Retina (tissue), 1 donor: Measurements from ENCODE around the gene HIVEP3.
"Not testable (repeated sequence)": the region's sequence is repeated elsewhere in the genome, so short reads cannot be mapped to it uniquely, and the experiment has no call there.

ENCODE experiments used
- DNase-seq: peaks from one replicate; pipeline ENCODE4 v3.0.0-alpha.2; 2016

Gene HIVEP3

DNA sequence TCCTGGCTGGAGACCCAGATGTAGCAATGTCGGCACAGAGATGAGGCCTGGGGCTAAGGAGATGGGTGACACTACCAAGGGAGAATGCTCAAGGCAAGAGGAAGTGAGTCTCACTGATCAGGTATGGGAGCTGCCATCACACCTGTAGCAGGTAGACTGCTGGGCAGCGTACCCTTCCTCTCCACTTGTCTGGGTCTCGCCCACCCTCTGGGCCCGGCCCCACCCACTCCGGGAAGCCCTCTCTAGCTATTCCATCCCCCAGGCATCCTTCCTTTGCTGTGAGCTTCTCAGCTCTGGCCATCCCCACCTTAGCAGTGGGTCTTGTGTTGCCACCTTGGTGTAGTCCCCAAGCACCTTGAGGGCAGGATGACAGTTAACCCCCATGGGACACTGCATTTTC, 346.5 kb downstream of the HIVEP3 start:
- no peak for DNase-seq

GRCh38 chr1:41571041-41571440, 347.7 kb downstream of the HIVEP3 start:
- no peak for DNase-seq

GRCh38 chr1:41568204-41568603, 350.5 kb downstream of the HIVEP3 start:
- no peak for DNase-seq

GRCh38 chr1:41566969-41567368, 351.8 kb downstream of the HIVEP3 start:
- no peak for DNase-seq

- DNase-seq: no peak
Observed at GRCh38 chr1:41566274-41566885, 352.3 kb downstream of the HIVEP3 start.

GRCh38 chr1:41564741-41565475, 353.8 kb downstream of the HIVEP3 start:
- DNase-seq: no peak

DNA sequence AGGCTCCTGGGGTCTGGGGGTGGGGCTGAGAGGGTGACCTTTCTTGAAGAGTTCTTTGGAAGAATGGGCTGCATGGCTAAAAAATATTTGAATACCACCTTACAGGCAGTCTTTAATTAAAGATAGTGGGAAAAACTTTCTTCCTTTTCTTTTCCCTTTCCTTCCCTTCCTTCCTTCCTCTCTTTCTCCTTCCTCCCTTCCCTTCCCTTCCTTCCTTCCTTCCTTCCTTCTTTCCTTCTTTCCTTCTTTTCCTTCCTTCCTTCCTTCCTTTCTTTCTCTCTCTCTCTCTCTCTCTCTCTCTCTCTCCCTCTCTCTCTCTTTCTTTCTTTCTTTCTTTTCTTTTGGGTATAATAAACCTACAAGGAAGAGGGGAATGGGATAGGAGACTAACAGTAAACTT, 356.4 kb downstream of the HIVEP3 start:
- no peak for DNase-seq

GRCh38 chr1:41560931-41561330, 357.8 kb downstream of the HIVEP3 start:
- no peak for DNase-seq

DNA sequence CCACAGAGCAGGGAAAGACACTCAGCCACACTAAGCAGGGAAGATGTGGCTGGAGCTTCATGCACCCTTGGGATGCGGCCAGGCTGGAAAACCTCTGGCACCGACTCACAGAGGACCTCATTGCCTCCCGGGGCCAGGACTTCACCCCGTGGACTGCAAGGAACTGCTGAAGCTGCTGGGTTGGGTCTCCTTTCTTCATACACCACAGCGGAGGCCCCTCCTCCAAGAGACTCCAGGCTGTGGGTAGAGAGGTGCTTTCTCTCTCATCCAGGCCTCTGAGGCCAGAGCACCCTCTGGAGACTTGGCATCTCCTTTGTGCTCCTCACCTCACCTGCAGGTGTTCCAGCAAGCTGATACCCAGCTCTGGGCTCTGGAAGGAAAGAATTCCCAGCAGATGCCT, 358.2 kb downstream of the HIVEP3 start:
- DNase-seq: no peak

GRCh38 chr1:41559331-41559730, 359.4 kb downstream of the HIVEP3 start:
- no peak for DNase-seq

DNA sequence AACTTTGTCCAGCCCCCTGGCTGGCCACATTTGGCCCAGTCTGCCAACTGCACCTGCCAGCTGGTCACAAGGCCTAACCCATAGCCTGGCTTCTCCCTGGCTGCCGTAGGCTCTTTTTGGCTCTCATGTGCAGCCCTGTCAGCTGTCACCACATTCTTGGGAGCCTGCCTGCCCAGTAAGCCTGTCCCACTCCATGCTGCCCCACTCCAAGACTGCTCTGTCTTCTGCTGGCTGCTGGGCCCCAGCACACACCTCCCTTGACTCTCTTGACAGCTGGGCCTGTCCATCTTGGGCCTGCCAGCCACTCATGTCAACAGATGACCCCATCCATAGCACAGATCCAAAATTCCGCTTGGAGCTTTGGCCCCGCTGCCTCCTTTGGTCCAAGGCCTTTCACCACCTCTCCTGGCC, 360.0 kb downstream of the HIVEP3 start:
- no peak for DNase-seq

- DNase-seq: no peak
Observed at GRCh38 chr1:41557751-41558455, 360.8 kb downstream of the HIVEP3 start.

DNA sequence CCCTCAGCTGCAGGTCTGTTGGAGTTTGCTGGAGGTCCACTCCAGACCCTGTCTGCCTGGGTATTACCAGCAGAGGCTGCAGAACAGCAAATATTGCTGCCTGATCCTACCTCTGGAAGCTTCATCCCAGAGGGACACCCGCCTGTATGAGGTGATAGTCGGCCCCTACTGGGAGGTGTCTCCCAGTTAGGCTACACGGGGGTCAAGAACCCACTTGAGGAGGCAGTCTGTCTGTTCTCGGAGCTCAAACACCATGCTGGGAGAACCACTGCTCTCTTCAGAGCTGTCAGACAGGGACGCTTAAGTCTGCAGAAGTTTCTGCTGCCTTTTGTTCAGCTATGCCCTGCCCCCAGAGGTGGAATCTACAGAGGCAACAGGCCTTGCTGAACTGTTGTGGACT, 364.0 kb downstream of the HIVEP3 start:
- DNase-seq: not testable (repeated sequence)

DNA sequence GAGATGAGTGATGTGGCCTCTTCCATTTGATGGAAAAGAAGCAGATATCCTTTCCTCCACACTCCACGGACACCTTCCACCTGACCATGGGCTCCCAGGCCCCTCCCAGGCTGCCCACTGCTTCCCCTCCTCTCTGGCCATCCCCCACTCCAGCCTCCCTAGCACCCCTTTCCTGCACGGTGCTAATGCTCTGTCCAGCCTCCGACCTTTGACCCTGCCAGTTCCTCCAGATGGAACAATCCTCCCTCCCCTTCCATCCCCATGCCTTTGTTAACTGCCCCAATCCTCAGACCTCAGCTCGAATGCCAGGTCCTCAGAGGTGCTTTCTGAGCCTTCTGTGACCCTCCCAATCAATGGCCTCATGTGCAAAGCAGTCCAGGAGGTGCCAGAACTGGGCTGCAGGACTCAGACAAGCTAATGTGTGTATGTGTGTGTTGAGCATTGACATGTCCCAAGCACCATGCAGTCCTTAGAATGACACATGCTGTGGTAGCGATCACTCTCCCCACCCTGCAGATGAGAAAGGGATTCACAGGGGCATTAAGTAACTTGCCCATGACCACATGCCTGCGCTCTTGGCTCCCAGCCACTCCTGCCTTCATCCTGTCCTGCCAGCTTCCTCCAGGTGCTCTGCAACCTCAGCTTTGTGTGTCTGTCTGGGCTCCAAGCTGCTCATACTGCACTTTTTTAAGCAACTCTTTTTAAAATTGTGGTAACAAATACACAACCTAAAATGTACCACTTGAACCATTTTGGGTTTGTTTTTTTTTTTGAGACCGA, 370.8 kb downstream of the HIVEP3 start:
- DNase-seq: no peak

DNA sequence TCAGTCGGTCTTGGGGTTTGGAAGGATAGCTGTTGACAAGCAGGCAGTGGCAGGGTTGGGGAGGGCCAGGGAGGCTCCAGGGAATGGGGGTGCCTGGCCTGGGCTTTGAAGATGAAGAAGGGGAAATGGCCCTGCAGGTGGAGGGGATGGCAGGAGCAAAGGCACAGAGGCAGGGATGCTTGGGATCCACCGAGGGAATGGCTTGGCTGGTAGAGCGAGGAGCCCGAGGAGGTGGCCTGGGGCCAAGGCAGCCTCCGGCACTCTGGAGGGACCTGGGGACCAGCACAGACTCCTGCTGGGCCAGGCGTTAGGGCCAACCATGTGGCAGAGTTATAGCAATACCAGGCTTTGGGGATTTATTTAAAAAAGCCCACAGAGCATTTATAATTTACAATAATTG, 371.4 kb downstream of the HIVEP3 start:
- DNase-seq: no peak

GRCh38 chr1:41546833-41547135, 371.9 kb downstream of the HIVEP3 start:
- no peak for DNase-seq

DNA sequence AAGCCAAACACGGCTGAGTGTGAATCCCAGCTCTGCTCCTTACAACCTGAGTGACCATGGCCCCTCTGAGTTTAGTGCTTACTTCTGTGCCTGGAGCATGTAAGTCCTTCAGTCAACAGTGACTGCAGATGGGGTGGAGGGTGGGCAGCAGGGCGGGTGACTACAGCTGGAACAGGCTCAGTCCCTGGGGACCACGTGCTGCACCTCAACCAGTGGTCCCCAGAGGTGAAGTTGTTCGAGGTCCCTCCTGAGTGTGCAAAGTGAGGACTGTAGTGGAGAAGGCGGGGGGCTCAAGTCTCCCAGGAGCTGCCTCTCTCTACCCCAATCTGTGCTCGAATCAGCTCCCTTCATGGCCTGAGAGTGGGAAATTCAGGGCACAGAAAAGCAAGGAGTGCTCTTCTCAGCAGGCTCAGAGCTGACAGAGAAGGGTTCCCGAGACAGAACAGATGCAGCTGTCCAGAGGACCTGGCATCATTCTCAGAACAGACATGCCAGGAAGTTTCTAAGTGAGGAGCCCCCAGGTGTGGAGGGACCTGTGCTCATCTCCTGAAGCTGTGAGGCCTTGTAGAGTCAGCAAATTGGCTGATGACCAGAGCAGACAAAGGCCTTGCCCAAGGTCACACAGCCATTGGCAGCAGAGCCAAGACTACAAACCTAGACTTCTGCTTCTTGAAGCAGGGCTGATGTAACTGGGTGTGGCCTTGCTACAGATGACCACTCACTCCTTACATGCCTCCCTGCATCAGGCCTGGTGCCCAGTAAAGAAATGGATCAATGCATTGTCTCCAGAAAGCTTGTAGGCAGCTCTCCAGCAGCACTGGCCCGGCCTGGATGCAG, 372.5 kb downstream of the HIVEP3 start:
- DNase-seq: no peak

DNA sequence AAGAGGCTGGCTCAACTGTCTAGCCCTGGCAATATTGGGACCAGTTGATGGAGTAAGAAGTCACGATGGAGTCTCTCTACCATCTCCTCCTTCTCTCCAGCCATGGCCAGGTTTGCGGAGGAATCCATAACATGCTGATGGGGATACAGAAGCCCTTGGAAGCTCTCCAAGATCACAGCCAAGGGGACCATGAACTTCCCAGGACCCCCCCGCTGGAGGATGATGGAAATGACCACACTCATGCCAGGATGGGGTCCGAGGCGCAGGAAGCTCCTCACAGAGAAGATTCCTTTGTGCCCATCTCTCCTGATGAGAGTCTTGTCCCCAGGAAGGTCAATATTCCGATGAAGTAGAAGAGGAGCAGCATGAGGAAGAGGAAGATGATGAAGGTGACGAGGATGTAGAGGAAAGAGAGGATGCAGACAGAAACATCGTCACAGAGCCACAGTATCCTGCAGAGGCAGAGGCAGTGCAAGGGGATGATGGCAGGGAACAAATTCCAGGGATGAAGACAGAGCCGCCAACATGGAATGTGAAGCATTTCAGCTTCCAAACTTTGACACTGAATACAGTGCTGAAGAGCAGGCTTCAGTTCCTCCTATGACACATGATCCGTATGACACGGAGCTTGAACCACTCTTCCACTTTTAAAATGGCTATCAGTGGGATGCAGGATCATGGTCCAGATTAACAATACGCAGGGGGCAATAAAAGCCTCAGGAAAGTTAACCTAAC, 376.4 kb downstream of the HIVEP3 start:
- DNase-seq: no peak

- DNase-seq: no peak
Observed at GRCh38 chr1:41541592-41541952, 377.1 kb downstream of the HIVEP3 start.

DNA sequence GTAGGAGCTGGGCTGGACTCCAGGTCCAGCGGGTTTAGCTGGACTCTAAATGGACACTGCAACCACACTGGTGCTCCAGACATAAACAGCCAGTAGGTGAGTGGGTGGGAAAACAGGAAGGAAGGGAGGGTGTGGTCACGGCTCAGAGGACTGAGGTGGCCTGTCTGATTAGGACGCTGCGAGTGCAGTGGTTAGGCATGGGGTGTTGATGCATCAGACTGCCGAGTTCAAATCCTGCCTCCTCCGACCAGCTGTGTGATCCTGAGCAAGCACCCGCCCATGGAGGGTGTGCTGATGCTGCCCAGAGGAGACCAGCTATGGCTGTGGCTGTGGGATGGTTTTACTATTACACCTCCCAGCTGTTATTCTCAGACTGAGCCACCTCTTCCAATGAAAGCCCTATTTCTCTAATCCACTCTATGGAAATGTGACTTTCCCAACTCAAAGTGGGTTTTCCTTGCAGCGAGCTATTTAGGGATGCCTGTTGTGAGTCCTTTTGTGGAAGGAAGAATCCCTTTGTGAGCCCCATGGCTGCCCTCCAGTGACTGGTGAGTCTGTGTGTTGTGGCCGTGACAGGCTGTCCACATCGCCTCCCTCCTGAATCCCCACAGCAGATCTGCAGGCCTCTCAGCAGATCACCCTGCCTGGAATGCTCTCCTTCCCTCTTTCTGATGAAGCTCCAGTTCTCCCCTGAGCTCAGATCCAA, 377.7 kb downstream of the HIVEP3 start:
- no peak for DNase-seq

DNA sequence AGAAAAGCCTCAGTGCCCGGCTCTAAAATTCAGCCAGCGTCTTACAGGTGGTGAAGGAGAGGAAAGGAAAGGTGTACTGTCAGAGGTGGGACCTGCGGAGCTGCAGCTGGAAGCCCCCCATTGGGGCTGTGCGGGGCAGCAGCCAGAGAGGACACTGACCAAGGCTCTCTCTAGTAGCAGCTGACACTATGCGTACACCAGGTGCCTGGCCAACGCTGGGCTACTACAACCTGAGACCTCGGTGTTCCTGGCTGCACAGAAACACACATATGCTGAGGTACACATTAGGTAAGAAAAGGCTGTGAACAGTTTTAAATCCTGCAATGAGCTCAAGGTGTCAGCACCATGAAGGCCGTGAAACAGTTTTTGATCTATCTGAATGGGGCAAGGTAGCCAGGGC, 378.7 kb downstream of the HIVEP3 start:
- no peak for DNase-seq
